ENCODE results near the gene SDC1. TPM values are rescaled to one million over a fixed set of nuclear protein-coding genes. Genes with fewer than 3 reads are reported as not detected.

Gene SDC1
- total RNA-seq: 909 and 1,110 TPM in 2 replicates

GRCh38 chr2:20224716-20225293, at the start of gene SDC1:
Gene SDC1, minus strand, starts transcription at chr2:20225130. Its CDS starts 263 bp downstream, at chr2:20224867.

Other genes with a start within 250 kb of the SDC1 start
- 4.0 and 5.9 TPM in 2 replicates for gene WDR35, start 235.0 kb downstream of the SDC1 start, total RNA-seq
- gene MATN3, start 212.5 kb downstream of the SDC1 start, total RNA-seq: 0.70 and 1.2 TPM in 2 replicates
- 71.0 and 84.1 TPM in 2 replicates for gene LAPTM4A, start 173.5 kb downstream of the SDC1 start, total RNA-seq
- gene PUM2, start 125.7 kb upstream of the SDC1 start, total RNA-seq: 22.0 and 23.6 TPM in 2 replicates
- 92.3 and 100 TPM in 2 replicates for gene RHOB, start 221.9 kb upstream of the SDC1 start, total RNA-seq

Data from airway epithelial cell (primary cell).